NCI-H345 treated with DMSO at 0.1 percent for 48 hours (cell line): ENCODE results near the gene LRRC71.
A peak's percentile ranks its signal among the peaks of the same experiment; 100 is the strongest.

ENCODE experiments used
- DNase-seq: peaks from one replicate; lab custom pipeline; 2025; ENCODE audit not compliant: unreplicated experiment; lab: John Stamatoyannopoulos, UW

LRRC71 gene

DNA sequence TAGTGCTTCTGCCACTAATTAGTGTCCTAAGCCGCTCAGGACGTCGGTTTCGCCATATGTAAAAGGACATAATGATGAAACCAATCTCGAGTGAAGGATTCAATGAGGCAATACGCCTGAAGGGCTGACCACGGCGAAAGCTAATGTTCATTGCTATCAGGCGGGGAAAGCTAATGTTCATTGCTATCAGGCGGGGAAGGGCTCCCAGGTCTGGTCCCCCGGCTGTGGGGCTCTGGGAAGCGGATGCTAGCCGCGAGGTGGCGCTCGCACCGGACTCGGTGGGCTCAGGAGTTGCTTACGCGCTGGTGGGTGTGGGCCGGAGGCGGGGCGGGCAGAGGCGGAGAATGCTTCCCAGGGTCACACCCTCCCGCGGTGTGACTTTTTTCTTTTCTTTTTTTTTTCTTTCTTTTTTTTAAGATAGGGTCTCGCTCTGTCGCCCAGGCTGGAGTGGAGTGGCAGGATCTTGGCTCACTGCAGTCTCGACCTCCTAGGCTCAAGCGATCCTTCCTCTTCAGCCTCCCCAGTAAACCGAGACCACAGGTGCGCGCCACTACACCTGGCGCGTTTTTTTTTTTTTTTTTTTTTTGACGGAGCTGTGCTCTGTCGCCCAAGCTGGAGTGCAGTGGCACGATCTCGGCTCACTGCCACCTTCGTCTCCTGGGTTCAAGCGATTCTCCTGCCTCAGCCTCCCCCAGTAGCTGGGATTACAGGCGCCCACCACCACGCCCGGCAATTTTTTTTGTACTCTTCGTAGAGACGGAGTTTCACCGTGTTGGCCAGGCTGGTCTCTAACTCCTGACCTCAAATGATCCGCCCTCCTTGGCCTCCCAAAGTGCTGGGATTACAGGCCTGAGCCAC is 28.0 kb upstream of the LRRC71 start:
- DNase-seq: peak; percentile 61

DNA sequence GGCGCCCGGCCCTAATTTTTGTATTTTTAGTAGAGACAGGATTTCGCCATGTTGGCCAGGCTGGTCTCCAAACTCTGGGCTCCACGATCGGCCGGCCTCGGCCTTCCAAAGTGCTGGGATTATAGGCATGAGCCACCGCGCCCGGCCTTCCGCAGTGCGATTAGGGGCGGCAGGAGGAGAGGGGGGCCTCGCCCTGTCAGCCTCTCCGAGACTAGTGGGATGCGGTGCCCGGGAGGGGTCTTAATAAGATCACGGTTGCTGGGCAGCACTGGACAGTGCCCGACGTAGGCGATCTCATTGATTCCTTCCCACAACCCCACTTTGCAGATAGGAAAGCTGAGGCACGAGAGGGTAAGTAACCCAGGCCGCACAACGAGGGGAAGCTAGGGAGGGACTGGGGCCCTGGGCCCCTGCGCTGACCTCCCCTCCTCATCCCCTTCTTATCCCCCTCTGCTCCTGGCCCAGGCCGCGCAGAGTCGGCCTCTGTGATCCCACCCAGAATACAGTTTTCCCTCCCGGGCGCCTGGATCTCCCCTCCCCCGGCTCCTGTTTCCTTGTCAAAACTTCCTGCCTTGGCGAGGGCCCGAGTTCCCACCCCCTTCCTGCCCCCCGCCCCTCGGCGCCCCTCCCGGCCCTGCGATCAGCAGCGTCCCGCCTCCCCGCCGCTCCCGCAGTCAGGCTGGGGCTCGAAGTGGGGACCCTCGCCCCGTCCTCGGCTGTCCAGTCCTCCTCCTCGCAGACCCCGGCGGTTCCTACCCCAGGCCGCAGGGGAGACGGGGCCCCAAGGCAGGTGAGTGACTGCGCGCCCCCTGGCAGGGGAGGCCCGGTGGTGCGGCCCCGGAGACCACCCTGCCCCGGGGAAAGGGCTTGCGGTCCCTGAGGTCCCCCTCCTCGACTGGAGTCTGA is 27.1 kb upstream of the LRRC71 start, which contains the start of gene PEAR1:
TSS of gene PEAR1 (plus strand) at position 671 of the 906 bp plus-strand sequence. CDS start 10,209 bp downstream, outside the sequence.
- DNase-seq: no peak

DNA sequence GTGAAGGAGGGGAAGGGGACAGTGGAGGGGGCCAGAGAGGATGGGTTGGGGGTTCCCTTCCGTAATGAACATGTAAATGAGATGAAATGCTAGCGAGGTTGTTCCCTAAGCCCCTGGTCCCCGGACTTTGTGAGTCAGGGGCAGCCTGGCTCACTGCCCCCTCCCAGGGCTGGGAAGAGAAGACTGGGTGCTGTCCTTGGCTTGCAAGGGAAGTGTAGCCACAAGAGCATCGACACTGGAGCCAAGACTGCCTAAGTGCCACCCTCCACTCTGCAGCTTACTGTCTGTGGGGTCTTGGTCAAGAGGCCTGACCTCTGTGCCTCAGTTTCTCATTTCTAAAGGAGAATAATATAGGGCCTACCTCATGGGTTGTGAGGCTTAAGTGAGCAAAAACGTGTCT is 26.4 kb upstream of the LRRC71 start:
- no peak for DNase-seq

DNA sequence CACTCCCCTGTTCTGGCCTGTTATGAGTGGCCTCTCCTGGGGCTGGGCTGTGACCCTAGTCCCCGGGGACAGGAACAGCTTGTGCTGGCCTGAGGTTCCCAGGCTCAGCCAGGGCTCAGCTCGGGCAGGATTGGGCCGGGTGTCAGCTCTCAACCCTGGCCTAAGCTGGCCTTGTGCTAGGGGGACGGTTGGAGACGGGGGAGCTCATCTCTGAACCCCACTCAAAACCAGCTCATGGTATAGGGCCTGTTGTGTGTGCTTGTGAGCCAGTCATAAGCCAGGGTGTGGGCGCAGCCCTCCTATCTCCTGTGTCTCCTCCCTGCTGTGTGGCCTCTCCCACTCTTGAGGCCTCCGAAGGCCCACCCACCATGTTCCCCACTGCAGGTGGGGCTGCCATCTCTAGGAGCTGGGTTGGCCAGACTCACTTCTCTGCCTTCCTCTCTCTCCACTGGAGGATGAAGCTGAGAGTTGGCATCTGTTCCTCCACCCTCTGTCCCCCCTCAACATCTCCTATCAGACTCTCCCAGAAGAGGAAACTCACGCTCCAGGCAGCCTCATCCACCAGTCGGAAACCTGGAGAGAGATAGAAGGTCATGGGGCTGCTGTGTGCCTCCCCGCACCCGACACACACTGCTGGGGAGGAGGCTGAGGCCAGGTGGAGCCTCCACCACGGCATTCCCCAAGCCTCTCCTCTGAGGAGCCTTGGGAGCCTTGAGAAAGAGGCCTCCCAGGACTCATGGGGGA is 25.5 kb upstream of the LRRC71 start:
- no peak for DNase-seq

DNA sequence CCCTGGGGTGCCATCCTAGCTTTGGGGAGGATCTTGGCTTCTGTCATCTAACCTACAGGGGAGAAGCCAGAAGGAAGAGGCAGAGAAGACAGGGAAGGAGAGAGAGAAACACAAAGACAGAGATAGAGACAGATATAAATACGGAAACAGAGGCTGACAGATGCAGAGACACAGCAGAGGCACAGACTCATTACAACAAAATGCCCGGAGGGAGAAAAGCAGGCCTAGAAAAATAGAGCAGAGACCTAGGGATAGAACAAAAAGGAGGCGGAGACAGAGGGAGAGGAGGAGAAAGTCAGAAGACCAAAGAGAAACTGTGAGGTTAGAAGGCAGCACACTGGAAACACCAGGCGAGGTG is 25.0 kb upstream of the LRRC71 start:
- no peak for DNase-seq

GRCh38 chr1:156895927-156896326 is 24.5 kb upstream of the LRRC71 start:
- DNase-seq: no peak

- DNase-seq: no peak
Measured at GRCh38 chr1:156896490-156897033, 23.9 kb upstream of the LRRC71 start.

- DNase-seq: no peak
Measured at GRCh38 chr1:156897078-156897825, 23.2 kb upstream of the LRRC71 start.

DNA sequence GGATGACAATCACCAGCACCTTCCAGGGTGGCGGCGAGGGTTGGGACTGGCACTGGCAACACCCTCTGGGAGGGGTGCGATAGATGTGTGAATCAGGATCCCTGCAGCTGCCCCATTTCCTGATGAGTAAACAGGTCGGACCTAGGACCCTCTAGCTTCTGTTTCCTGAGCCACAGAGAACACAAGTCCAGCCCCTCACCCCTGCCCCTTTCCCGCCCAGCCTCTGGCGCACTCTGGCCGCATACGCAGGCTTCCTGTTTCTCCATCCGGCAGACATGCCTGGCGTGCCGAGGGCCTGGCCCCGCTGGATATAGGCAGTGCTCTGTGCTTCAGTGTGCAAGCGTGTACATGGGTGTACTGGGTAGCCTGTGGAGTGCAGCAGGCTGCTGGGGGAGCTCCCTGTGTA is 22.3 kb upstream of the LRRC71 start:
- no peak for DNase-seq

DNA sequence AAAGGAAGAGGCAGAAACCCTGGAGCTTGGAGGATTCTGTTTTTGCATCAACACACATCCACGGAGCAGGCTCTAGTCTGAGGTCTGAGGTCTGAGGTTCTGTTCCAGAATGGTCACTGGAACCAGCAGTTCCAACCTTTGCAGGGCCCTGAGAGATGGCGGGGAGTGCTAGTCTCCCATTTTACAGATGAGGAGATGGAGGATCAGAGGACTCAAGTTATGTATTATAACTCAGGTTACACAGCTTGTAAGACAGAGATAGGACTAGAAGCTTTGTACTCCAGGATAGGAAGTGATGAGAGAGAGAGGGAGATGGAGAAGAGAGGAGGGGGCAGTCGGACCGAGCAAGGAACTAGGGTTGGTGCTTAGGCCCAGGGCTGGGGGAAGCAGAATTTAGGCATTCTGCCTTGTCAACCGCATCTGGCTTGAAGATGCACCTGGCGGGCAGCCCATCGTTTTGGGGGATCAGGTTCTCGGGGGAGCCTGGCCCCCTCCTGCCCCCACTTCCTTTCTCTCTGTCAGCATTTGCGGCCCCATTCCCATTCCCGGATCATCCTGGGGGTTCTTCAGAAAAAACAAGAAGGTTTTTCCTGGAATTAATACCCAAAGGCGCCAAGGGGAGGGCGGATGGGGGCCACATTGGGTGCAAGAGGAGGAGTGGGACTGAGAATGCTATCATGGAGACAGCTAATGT is 21.3 kb upstream of the LRRC71 start:
- DNase-seq: no peak

GRCh38 chr1:156899956-156900718 is 20.3 kb upstream of the LRRC71 start:
- DNase-seq: no peak

DNA sequence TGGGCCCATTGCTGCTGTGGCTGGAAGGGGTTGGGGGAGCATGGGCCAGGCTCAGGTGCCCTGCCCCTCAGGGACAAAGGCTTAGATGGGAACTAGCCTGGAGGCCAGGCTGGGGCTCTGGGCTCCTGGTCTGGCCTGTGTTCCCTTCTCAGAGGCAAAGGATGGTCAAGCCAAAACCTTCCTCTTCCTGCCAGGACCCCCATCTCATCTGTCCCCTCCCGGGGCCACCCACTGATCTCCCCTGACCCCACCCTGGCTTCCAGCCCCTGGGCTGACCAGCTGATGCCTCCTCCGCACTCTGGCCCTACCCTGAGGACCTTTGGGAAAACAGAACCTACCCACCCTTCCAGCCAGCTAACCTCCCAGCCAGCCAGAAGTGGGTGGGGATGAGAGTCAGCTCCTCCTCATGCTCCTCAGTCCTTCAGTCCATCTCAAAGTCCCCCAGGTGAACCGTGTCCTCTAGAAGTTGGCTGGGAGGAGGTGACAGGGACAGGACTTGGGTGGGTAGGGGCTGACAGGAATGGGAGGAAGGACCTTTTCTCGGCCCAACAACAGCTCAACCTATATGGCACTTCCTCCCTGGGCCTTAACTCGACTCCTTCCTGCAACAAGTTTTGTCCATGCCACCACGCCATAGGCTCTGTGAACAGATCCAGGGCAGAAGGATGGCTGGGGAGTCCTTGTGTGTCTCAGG is 19.4 kb upstream of the LRRC71 start:
- DNase-seq: no peak

- DNase-seq: no peak
Measured at GRCh38 chr1:156901590-156901900, 18.9 kb upstream of the LRRC71 start.

DNA sequence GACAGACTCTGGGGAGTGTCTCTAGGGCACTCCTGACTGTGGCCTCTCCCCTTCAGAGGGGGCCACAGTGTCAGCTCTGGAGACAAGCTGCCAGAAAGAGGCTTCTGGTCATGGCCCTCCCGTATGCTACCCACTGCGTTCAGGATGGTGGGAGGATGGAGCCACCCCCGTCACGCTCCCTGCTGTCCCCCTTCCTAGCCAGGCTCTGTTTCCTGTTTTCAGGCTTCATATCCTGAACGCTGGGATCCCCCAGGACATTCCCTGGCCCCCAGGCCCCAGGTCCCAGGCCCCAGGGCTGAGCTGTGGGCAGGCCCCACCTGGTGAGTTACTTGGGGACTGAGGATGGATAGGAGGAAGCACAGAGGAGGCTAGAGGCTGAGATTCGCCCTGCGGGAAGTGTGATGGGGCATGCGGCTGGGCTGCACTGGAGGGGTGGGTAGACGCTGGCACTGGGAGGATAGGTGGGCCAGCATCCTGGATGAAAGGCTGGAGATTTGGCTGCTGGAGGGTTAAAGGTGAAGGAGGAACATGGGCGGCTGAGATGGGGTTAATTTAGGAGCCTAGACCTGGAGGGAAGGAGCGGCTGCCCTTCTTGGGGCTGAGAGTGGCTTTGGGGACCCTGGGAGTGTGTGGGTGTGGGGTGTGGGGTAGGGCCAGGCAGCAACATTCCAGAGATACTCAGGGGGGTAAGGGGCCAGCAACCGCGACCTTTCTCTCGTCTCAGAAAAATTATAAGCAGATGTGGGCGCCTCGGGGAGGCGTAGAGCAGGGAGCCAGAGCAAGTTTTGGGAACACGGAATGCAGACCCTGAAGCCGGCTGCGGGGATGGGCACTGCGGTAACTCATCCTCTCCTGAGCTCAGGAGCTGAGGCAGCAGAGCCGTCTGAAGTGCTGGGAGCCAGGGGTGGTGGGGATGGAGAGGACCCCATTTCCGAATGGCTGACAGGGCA is 18.2 kb upstream of the LRRC71 start:
- DNase-seq: no peak

- DNase-seq: no peak
Measured at GRCh38 chr1:156903328-156904091, 16.9 kb upstream of the LRRC71 start.

GRCh38 chr1:156904187-156904959 is 16.1 kb upstream of the LRRC71 start:
- DNase-seq: no peak
